Measurements from ENCODE around the gene MKLN1. TPM values are rescaled to one million over a fixed set of nuclear protein-coding genes. Genes with fewer than 3 reads are reported as not detected.
"Not testable (repeated sequence)": the region's sequence is repeated elsewhere in the genome, so short reads cannot be mapped to it uniquely, and the experiment has no call there.

The MKLN1 gene
- total RNA-seq, 2 donors from 2014 or later, result 44.9 to 49.6 TPM

DNA sequence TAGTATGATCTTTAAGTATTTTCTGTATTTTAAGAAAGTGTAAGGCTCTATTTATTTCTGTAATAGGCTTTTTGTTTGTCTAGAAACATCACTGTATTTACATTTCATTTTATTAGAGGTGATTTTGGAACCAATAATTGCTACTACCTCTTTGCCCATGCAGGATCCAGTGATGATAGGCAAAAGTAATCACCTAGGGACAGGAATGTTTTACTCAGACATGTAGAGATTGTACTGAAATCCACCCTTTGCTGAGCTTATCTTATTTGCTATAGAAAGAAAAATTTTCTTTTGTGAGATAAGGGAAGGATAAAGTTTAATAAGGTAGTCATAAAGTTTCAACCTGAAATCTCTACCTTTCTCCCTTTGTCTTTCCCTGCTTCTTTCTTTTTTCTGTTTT is 73.5 kb downstream of the MKLN1 start:
- Mint-ChIP-seq H3K27ac (peak overlapping the region; percentile 49), H3K4me1 (ENCODE audit: low read depth) (no peaks in the 10 kb centered on the region), H3K4me3 (no peak overlapping the region), H3K36me3 (ENCODE audit: insufficient read depth in 2 of 2) (peaks cover 14 to 34% of the 10 kb centered on the region in 2 donors), H3K27me3 (ENCODE audit: low read depth) (no peaks in the 10 kb centered on the region), H3K9me3 (peaks cover 2% of the 10 kb centered on the region in 2 donors)
- DNase-seq (no peak), ATAC-seq (replicated peaks in 1 of 2) (no peak)

DNA sequence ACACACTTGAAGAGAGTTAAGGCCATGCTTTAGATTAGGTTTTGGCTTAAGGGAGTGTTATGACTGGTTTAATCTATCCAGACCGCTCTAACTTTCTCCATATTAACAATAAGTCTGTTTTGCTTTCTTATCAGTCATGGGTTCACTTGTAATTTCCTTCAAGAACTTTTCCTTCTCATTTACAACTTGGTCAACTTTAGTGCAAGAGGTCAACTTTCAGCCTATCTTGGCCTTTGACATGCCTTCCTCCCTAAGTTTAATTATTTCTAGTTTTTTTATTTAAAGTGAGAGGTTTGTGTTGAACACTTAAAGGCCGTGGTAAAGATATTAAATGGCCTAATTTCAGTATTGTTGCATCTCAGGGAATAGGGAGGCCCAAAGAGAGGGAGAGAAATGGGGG is 75.6 kb downstream of the MKLN1 start:
- Mint-ChIP-seq H3K4me3 (no peak overlapping the region), H3K27me3 (ENCODE audit: low read depth) (no peaks in the 10 kb centered on the region), H3K9me3 (peaks cover 2% of the 10 kb centered on the region in 2 donors), H3K4me1 (ENCODE audit: low read depth) (no peaks in the 10 kb centered on the region), H3K36me3 (ENCODE audit: insufficient read depth in 2 of 2) (peaks cover 14 to 32% of the 10 kb centered on the region in 2 donors), H3K27ac (no peak overlapping the region)
- no peak for DNase-seq
- no peak for ATAC-seq (replicated peaks in 1 of 2)

DNA sequence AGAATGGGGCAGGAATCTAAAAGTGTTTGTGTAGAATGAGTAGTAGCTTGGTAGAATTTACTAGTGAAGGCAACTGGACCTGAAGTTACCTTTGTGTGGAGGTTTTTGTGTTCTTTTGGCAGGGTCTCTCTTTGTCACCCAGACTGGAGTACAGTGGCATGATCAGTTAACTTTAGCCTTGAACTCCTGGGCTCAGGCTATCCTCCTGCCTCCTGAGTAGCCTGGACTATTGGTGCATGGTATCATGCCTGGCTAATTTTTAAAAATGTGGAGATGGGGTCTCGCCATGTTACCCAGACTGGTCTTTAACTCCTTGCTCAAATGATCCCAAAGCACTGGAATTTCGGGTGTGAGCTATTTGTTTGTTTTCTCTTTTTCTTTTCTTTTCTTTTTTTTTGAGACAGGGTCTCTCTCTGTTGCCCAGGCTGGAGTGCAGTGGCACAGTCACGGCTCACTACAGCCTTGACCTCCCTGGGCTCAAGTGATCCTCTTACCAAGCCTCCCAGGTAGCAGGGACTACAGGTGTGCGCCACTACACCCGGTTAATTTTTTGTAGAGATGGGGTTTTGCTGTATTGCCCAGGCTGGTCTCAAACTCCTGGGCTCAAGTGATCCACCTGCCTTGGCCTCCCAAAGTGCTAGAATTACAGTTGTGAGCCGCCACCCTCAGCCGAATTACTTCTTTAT is 76.7 kb downstream of the MKLN1 start:
- Mint-ChIP-seq H3K4me3 (no peak overlapping the region), H3K27ac (no peak overlapping the region), H3K36me3 (ENCODE audit: insufficient read depth in 2 of 2) (peaks cover 14 to 30% of the 10 kb centered on the region in 2 donors), H3K9me3 (peaks cover 2% of the 10 kb centered on the region in 2 donors), H3K4me1 (ENCODE audit: low read depth) (no peaks in the 10 kb centered on the region), H3K27me3 (ENCODE audit: low read depth) (no peaks in the 10 kb centered on the region)
- ATAC-seq (replicated peaks in 1 of 2) (no peak), DNase-seq (no peak)

- no peak for DNase-seq
- no peaks in the 10 kb centered on the region for H3K4me1 Mint-ChIP-seq (ENCODE audit: low read depth)
- H3K4me3 Mint-ChIP-seq, result no peak overlapping the region
- no peaks in the 10 kb centered on the region for H3K27me3 Mint-ChIP-seq (ENCODE audit: low read depth)
- H3K36me3 Mint-ChIP-seq (ENCODE audit: insufficient read depth in 2 of 2), result peaks cover under 1 to 4% of the 10 kb centered on the region in 2 donors
- no peak for ATAC-seq (replicated peaks in 1 of 2)
- H3K9me3 Mint-ChIP-seq, result no peaks in the 10 kb centered on the region
- H3K27ac Mint-ChIP-seq, result no peak overlapping the region
These were observed 81.6 kb downstream of the MKLN1 start for GRCh38 chr7:131409129-131409766.

DNA sequence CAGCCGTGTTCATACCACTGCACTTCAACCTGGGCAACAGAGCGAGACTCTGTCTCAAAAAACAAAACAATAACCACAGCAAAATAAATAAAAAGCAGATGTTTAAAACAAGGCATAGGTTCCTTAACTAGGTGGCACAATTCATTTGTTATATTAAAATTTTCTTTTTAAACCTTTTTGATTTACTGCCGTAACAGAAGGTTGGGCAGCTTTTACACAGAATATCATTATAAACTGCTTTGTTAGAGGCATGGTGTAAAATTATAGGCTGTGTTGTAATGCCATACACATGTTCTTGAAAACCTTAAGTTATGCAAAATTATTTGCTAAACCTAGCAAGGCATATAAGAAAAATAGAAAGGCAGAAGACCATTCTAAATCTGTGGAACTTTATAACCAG is 84.4 kb downstream of the MKLN1 start:
- Mint-ChIP-seq H3K4me1 (ENCODE audit: low read depth) (no peaks in the 10 kb centered on the region), H3K36me3 (ENCODE audit: insufficient read depth in 2 of 2) (peaks cover 0 to 2% of the 10 kb centered on the region in 2 donors), H3K9me3 (no peaks in the 10 kb centered on the region), H3K4me3 (no peak overlapping the region), H3K27ac (no peak overlapping the region), H3K27me3 (ENCODE audit: low read depth) (no peaks in the 10 kb centered on the region)
- no peak for ATAC-seq (replicated peaks in 1 of 2)
- no peak for DNase-seq

DNA sequence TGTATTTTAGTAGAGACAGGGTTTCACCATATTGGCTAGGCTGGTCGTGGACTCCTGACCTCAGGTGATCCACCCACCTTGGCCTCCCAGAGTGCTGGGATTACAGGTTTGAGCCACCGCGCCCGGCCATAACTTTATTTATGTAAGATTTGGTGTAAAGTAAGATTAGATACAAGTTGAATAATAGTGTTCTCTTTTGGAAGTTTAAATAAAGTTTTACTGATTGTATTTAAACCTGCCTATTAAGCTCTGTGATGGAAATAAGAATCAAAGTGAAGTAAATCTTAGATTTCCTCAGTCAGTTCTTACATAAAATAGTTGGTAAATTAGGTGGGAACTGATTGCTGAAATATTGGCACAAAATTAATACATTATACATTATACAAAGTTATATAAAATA is 86.0 kb downstream of the MKLN1 start:
- no peak for DNase-seq
- H3K4me1 Mint-ChIP-seq (ENCODE audit: low read depth), result no peaks in the 10 kb centered on the region
- ATAC-seq (replicated peaks in 1 of 2), result no peak
- H3K36me3 Mint-ChIP-seq (ENCODE audit: insufficient read depth in 2 of 2), result peaks cover 0 to 8% of the 10 kb centered on the region in 2 donors
- H3K4me3 Mint-ChIP-seq, result no peak overlapping the region
- no peak overlapping the region for H3K27ac Mint-ChIP-seq
- no peaks in the 10 kb centered on the region for H3K9me3 Mint-ChIP-seq
- H3K27me3 Mint-ChIP-seq (ENCODE audit: low read depth), result no peaks in the 10 kb centered on the region

DNA sequence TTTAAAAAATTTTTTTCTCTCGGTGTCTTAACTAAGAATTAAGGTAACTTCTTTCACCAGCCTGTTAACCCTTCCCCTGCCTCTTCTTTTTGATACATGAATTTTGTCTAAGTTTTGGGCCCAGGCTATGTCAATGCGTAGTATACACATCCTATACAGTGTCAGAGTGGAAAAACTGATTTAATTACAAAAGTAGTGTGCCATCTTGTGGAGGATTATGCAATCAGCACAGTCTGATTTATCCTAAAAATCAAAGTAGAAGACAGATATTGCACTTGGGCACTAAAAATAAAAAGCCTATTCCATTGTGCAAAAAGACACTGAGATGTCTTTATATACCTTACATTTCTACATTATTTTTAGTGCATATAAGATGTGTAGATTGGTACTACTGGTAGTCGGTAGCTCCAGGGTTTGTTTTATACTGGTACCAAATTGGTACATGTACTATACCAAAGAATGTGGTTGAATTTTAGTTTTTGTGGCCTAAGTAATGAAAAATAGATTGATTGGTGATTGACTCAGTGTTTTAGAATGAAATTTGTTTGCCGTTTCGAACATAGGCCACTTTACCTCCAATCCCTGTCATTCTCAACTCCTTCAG is 96.6 kb downstream of the MKLN1 start:
- ATAC-seq (replicated peaks in 1 of 2) (peak; percentile 60 to 73), DNase-seq (no peak)
- Mint-ChIP-seq H3K36me3 (ENCODE audit: insufficient read depth in 2 of 2) (no peaks in the 10 kb centered on the region), H3K27ac (no peak overlapping the region), H3K27me3 (ENCODE audit: low read depth) (no peaks in the 10 kb centered on the region), H3K9me3 (no peaks in the 10 kb centered on the region), H3K4me3 (no peak overlapping the region), H3K4me1 (ENCODE audit: low read depth) (peaks cover 4% of the 10 kb centered on the region)

DNA sequence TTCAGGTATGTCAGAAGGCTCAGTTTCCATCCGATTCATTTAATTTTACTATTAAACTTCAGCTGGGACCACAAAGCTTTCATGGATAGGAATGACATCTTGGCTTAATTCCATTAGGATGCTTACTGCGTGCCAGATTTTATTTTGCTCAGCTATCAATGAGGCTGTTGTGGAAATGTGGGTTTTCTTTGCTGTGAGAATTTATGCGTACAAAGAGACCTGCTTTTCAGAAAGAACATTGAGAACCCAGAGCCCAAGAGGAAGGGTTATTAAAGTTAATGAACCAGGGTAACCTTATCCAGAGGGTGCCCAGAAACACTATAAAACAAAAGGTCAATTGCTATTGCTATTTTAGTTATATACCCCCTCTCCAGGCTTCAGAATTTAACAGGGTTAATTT is 98.3 kb downstream of the MKLN1 start:
- DNase-seq (no peak), ATAC-seq (replicated peaks in 1 of 2) (no peak)
- H3K4me1 Mint-ChIP-seq (ENCODE audit: low read depth), result peaks cover 4% of the 10 kb centered on the region
- peaks cover 3 to 8% of the 10 kb centered on the region in 2 donors for H3K36me3 Mint-ChIP-seq (ENCODE audit: insufficient read depth in 2 of 2)
- no peaks in the 10 kb centered on the region for H3K27me3 Mint-ChIP-seq (ENCODE audit: low read depth)
- no peaks in the 10 kb centered on the region for H3K9me3 Mint-ChIP-seq
- no peak overlapping the region for H3K27ac Mint-ChIP-seq
- no peak overlapping the region for H3K4me3 Mint-ChIP-seq

- H3K9me3 Mint-ChIP-seq; H3K27ac Mint-ChIP-seq; ATAC-seq (replicated peaks in 1 of 2); H3K27me3 Mint-ChIP-seq (ENCODE audit: low read depth); H3K4me3 Mint-ChIP-seq; DNase-seq: not testable (repeated sequence)
- H3K4me1 Mint-ChIP-seq (ENCODE audit: low read depth), result peaks cover 15% of the 10 kb centered on the region
- H3K36me3 Mint-ChIP-seq (ENCODE audit: insufficient read depth in 2 of 2), result peaks cover 3 to 20% of the 10 kb centered on the region in 2 donors
These were observed 103.2 kb downstream of the MKLN1 start for GRCh38 chr7:131430826-131431225.

DNA sequence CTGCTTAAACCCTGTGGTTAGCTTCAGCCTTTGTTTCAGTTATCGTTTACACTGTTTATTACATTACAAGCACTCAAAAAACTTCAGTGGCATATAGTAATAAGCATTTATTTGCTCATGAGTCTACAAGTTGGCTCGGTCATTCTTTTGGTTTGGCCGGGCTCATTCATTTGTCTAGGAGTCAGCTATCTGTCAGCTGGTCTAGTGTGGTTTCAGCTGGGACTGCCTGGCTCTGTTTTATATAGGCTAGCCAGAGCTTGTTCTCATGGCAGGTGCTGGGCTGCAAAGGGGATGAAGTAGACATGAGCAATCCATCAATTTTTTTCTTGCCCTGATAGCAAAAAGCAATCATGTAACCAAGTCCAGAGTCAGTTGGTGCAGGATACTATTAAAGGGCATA is 103.6 kb downstream of the MKLN1 start:
- DNase-seq (no peak), ATAC-seq (replicated peaks in 1 of 2) (no peak)
- Mint-ChIP-seq H3K4me3 (no peak overlapping the region), H3K4me1 (ENCODE audit: low read depth) (peaks cover 15% of the 10 kb centered on the region), H3K27ac (no peak overlapping the region), H3K36me3 (ENCODE audit: insufficient read depth in 2 of 2) (peaks cover 3 to 23% of the 10 kb centered on the region in 2 donors), H3K9me3 (no peaks in the 10 kb centered on the region), H3K27me3 (ENCODE audit: low read depth) (no peaks in the 10 kb centered on the region)

GRCh38 chr7:131431756-131432155 is 104.1 kb downstream of the MKLN1 start:
- H3K4me3 Mint-ChIP-seq, result no peak overlapping the region
- peaks cover 3 to 24% of the 10 kb centered on the region in 2 donors for H3K36me3 Mint-ChIP-seq (ENCODE audit: insufficient read depth in 2 of 2)
- ATAC-seq (replicated peaks in 1 of 2) (no peak), DNase-seq (no peak)
- H3K27ac Mint-ChIP-seq, result no peak overlapping the region
- peaks cover 15% of the 10 kb centered on the region for H3K4me1 Mint-ChIP-seq (ENCODE audit: low read depth)
- H3K27me3 Mint-ChIP-seq (ENCODE audit: low read depth), result no peaks in the 10 kb centered on the region
- H3K9me3 Mint-ChIP-seq, result no peaks in the 10 kb centered on the region

- ATAC-seq (replicated peaks in 1 of 2) (no peak), DNase-seq (no peak)
- Mint-ChIP-seq H3K4me1 (ENCODE audit: low read depth) (peaks cover 15% of the 10 kb centered on the region), H3K27ac (peak overlapping the region; percentile 46), H3K27me3 (ENCODE audit: low read depth) (no peaks in the 10 kb centered on the region), H3K9me3 (peaks cover 2 to 7% of the 10 kb centered on the region in 2 donors), H3K36me3 (ENCODE audit: insufficient read depth in 2 of 2) (peaks cover 17 to 32% of the 10 kb centered on the region in 2 donors), H3K4me3 (no peak overlapping the region)
These were observed 108.7 kb downstream of the MKLN1 start for GRCh38 chr7:131436384-131436783.

GRCh38 chr7:131438969-131439368 is 111.3 kb downstream of the MKLN1 start:
- Mint-ChIP-seq H3K36me3 (ENCODE audit: insufficient read depth in 2 of 2) (peaks cover 17 to 28% of the 10 kb centered on the region in 2 donors), H3K4me3 (no peak overlapping the region)

More at GRCh38 chr7:131438969-131439368, 111.3 kb downstream of the MKLN1 start:
- no peak for ATAC-seq (replicated peaks in 1 of 2)
- peaks cover 15% of the 10 kb centered on the region for H3K4me1 Mint-ChIP-seq (ENCODE audit: low read depth)
- peaks cover 2 to 7% of the 10 kb centered on the region in 2 donors for H3K9me3 Mint-ChIP-seq
- H3K27me3 Mint-ChIP-seq (ENCODE audit: low read depth), result no peaks in the 10 kb centered on the region
- no peak for DNase-seq
- no peak overlapping the region for H3K27ac Mint-ChIP-seq

All from activated T-cell treated with anti-CD3 and anti-CD28 coated beads, Interleukin-2, amount 50 U/mL, for 72 hours (primary cell).